ENCODE measurements around the gene NSDHL.

Gene NSDHL

DNA sequence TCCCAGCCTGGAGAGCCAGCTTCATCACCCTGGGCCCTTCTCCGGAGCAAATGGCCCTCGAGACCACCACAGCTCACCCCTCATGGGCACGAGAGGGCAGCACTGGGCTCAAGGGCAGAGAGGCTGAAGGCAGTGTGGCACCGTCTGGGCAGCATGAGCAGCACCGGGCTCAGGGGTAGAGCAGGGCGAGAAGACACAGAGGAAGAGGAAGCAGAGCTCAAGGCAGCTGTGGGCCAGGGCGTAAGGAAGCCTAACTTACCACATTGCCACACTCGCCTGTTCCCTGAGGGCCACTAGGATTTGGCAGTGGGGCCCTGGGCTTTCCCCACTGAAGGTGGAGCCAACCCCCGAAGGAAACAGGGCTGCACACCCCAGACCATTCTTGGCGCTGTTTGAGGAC, 82.5 kb downstream of the NSDHL start:
- TF ChIP-seq RARB (CRISPR knock-in tag; IDR thresholded peaks at IDR 0.05) = no peak
- TF ChIP-seq ZFP3 (CRISPR knock-in tag; IDR thresholded peaks at IDR 0.05) = no peak
- TF ChIP-seq ZNF70 (CRISPR knock-in tag; IDR thresholded peaks at IDR 0.05) = no peak
- TF ChIP-seq TCF4 (CRISPR knock-in tag; IDR thresholded peaks at IDR 0.05; ENCODE audit: borderline replicate concordance) = no peak
- no peak for TF ChIP-seq ESRRG (CRISPR knock-in tag; IDR thresholded peaks at IDR 0.05)
- no peak for TF ChIP-seq ARNTL (CRISPR knock-in tag; IDR thresholded peaks at IDR 0.05; ENCODE audit: borderline replicate concordance, low read depth)
- TF ChIP-seq, protein P1, sequence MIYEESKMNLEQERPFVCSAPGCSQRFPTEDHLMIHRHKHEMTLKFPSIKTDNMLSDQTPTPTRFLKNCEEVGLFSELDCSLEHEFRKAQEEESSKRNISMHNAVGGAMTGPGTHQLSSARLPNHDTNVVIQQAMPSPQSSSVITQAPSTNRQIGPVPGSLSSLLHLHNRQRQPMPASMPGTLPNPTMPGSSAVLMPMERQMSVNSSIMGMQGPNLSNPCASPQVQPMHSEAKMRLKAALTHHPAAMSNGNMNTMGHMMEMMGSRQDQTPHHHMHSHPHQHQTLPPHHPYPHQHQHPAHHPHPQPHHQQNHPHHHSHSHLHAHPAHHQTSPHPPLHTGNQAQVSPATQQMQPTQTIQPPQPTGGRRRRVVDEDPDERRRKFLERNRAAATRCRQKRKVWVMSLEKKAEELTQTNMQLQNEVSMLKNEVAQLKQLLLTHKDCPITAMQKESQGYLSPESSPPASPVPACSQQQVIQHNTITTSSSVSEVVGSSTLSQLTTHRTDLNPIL (CRISPR knock-in tag; IDR thresholded peaks at IDR 0.05; ENCODE audit: low read depth) = no peak
- no peak for TF ChIP-seq ZFP30 (CRISPR knock-in tag; IDR thresholded peaks at IDR 0.05)
- no peak for TF ChIP-seq CSDC2 (CRISPR knock-in tag; IDR thresholded peaks at IDR 0.05)
- TF ChIP-seq, protein P2, sequence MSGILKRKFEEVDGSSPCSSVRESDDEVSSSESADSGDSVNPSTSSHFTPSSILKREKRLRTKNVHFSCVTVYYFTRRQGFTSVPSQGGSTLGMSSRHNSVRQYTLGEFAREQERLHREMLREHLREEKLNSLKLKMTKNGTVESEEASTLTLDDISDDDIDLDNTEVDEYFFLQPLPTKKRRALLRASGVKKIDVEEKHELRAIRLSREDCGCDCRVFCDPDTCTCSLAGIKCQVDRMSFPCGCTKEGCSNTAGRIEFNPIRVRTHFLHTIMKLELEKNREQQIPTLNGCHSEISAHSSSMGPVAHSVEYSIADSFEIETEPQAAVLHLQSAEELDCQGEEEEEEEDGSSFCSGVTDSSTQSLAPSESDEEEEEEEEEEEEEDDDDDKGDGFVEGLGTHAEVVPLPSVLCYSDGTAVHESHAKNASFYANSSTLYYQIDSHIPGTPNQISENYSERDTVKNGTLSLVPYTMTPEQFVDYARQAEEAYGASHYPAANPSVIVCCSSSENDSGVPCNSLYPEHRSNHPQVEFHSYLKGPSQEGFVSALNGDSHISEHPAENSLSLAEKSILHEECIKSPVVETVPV (CRISPR knock-in tag; IDR thresholded peaks at IDR 0.05) = no peak
- no peak for TF ChIP-seq OSR1 (CRISPR knock-in tag; IDR thresholded peaks at IDR 0.05)
- no peak for TF ChIP-seq PPARA (CRISPR knock-in tag; IDR thresholded peaks at IDR 0.05; ENCODE audit: borderline replicate concordance)
- TF ChIP-seq, protein P3, sequence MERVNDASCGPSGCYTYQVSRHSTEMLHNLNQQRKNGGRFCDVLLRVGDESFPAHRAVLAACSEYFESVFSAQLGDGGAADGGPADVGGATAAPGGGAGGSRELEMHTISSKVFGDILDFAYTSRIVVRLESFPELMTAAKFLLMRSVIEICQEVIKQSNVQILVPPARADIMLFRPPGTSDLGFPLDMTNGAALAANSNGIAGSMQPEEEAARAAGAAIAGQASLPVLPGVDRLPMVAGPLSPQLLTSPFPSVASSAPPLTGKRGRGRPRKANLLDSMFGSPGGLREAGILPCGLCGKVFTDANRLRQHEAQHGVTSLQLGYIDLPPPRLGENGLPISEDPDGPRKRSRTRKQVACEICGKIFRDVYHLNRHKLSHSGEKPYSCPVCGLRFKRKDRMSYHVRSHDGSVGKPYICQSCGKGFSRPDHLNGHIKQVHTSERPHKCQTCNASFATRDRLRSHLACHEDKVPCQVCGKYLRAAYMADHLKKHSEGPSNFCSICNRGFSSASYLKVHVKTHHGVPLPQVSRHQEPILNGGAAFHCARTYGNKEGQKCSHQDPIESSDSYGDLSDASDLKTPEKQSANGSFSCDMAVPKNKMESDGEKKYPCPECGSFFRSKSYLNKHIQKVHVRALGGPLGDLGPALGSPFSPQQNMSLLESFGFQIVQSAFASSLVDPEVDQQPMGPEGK (CRISPR knock-in tag; IDR thresholded peaks at IDR 0.05; ENCODE audit: borderline replicate concordance) = no peak
- no peak for TF ChIP-seq ZC3H10 (CRISPR knock-in tag; IDR thresholded peaks at IDR 0.05)
- no peak for TF ChIP-seq ZNF8 (CRISPR knock-in tag; IDR thresholded peaks at IDR 0.05)
- TF ChIP-seq, protein P4, sequence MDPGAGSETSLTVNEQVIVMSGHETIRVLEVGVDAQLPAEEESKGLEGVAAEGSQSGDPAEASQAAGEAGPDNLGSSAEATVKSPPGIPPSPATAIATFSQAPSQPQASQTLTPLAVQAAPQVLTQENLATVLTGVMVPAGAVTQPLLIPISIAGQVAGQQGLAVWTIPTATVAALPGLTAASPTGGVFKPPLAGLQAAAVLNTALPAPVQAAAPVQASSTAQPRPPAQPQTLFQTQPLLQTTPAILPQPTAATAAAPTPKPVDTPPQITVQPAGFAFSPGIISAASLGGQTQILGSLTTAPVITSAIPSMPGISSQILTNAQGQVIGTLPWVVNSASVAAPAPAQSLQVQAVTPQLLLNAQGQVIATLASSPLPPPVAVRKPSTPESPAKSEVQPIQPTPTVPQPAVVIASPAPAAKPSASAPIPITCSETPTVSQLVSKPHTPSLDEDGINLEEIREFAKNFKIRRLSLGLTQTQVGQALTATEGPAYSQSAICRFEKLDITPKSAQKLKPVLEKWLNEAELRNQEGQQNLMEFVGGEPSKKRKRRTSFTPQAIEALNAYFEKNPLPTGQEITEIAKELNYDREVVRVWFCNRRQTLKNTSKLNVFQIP (CRISPR knock-in tag; IDR thresholded peaks at IDR 0.05; ENCODE audit: borderline replicate concordance, low read depth) = no peak
- no peak for TF ChIP-seq SNAI2 (CRISPR knock-in tag; IDR thresholded peaks at IDR 0.05)
- no peak for TF ChIP-seq TOX (CRISPR knock-in tag; IDR thresholded peaks at IDR 0.05; ENCODE audit: borderline replicate concordance)
- TF ChIP-seq, protein P5, sequence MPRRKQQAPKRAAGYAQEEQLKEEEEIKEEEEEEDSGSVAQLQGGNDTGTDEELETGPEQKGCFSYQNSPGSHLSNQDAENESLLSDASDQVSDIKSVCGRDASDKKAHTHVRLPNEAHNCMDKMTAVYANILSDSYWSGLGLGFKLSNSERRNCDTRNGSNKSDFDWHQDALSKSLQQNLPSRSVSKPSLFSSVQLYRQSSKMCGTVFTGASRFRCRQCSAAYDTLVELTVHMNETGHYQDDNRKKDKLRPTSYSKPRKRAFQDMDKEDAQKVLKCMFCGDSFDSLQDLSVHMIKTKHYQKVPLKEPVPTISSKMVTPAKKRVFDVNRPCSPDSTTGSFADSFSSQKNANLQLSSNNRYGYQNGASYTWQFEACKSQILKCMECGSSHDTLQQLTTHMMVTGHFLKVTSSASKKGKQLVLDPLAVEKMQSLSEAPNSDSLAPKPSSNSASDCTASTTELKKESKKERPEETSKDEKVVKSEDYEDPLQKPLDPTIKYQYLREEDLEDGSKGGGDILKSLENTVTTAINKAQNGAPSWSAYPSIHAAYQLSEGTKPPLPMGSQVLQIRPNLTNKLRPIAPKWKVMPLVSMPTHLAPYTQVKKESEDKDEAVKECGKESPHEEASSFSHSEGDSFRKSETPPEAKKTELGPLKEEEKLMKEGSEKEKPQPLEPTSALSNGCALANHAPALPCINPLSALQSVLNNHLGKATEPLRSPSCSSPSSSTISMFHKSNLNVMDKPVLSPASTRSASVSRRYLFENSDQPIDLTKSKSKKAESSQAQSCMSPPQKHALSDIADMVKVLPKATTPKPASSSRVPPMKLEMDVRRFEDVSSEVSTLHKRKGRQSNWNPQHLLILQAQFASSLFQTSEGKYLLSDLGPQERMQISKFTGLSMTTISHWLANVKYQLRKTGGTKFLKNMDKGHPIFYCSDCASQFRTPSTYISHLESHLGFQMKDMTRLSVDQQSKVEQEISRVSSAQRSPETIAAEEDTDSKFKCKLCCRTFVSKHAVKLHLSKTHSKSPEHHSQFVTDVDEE (CRISPR knock-in tag; IDR thresholded peaks at IDR 0.05) = no peak
- no peak for TF ChIP-seq ISL1 (CRISPR knock-in tag; IDR thresholded peaks at IDR 0.05)
- ATAC-seq = no peak

DNA sequence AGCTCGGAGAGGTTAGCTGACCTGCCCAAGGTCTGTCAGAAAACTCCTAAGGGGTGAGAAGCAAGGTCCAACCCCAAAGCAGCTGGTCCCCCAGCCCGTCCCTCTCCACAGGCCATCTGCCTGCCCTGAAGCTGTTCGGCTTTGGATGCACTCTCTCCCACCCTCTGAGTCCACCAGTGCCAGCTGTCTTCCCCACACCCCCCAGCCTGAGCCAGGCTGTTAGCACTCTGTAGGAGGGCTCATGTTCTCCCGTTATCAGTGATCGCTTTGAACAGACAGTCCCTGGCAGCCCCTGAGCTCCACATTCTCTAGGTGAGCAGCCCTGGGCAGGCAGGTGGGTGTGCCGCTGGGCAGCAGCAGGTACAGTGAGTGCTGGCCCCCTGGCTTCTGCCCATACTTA, 83.0 kb downstream of the NSDHL start:
- TF ChIP-seq PPARA (CRISPR knock-in tag; IDR thresholded peaks at IDR 0.05; ENCODE audit: borderline replicate concordance) (no peak), ZFP3 (CRISPR knock-in tag; IDR thresholded peaks at IDR 0.05) (no peak), ESRRG (CRISPR knock-in tag; IDR thresholded peaks at IDR 0.05) (no peak)
- TF ChIP-seq, protein P1 (CRISPR knock-in tag; IDR thresholded peaks at IDR 0.05; ENCODE audit: low read depth) = no peak
- TF ChIP-seq, protein P4 (CRISPR knock-in tag; IDR thresholded peaks at IDR 0.05; ENCODE audit: borderline replicate concordance, low read depth) = no peak
- no peak for ATAC-seq

Data from SK-N-SH treated with all-trans-retinoic acid at 6 μM for 48 hours (cell line).